Epithelial cell of prostate (primary cell): ENCODE results near the gene FBXO33.
"Not testable (repeated sequence)": the region's sequence is repeated elsewhere in the genome, so short reads cannot be mapped to it uniquely, and the experiment has no call there.

Experiments
- DNase-seq: peaks from one replicate; pipeline ENCODE4 v3.0.0-alpha.2; 2011; ENCODE audit warnings: low read depth, low spot score
- H3K27ac ChIP-seq: fragments of 450-650 bp; 2 replicates; pipeline ENCODE4 v1.5.1; 2017; ENCODE audit warnings: mild to moderate bottlenecking

Gene FBXO33

GRCh38 chr14:39381366-39381765 lies 50.9 kb downstream of the FBXO33 start:
- no peak overlapping the region for H3K27ac ChIP-seq
- no peak for DNase-seq

GRCh38 chr14:39376667-39377403 lies 55.4 kb downstream of the FBXO33 start:
- DNase-seq = no peak
- H3K27ac ChIP-seq = no peak overlapping the region

- peak overlapping the region; percentile 35 for H3K27ac ChIP-seq
- no peak for DNase-seq
Observed at GRCh38 chr14:39374851-39375250, 57.4 kb downstream of the FBXO33 start.

- H3K27ac ChIP-seq = no peak overlapping the region
- DNase-seq = no peak
Observed at GRCh38 chr14:39372656-39373055, 59.6 kb downstream of the FBXO33 start.

DNA sequence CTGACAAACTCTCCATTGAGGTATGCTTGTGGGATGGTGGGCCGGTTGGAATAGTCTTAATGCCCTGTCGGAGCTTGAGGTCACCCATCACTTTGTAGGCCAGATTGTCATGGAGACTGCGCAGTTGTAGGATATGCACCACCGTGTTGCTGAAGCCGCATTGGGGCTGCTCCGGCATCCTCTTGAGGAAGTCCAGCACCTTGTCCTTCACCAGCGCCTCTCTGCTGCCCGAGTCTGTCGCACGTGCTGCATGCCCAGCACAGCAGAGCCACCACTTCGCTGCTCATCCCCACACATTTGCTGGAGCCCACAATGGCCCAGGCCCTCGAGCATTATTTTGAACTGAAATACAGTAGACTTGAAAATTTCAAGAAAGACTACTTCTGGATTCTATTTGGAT lies 61.8 kb downstream of the FBXO33 start:
- no peak overlapping the region for H3K27ac ChIP-seq
- no peak for DNase-seq

DNA sequence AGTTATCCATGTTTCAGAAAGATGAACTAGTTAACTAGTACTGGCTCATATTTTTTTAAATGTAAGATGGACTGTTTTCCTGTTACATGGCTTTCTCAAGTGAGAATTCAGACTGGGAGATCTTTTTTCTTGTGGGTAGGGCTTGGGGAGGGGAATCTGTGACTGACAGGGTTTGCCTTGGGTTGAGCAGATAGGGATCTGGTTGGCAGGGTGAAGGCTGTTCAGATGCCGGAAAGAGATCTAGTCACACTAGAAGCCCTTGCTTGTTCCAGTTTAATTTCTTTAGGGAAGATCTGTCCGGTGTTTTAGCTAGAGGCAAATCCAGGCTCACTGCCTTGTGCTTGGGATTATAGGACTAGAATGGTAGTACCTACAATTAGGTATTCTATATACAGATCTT lies 63.2 kb downstream of the FBXO33 start:
- DNase-seq = no peak
- no peak overlapping the region for H3K27ac ChIP-seq

DNA sequence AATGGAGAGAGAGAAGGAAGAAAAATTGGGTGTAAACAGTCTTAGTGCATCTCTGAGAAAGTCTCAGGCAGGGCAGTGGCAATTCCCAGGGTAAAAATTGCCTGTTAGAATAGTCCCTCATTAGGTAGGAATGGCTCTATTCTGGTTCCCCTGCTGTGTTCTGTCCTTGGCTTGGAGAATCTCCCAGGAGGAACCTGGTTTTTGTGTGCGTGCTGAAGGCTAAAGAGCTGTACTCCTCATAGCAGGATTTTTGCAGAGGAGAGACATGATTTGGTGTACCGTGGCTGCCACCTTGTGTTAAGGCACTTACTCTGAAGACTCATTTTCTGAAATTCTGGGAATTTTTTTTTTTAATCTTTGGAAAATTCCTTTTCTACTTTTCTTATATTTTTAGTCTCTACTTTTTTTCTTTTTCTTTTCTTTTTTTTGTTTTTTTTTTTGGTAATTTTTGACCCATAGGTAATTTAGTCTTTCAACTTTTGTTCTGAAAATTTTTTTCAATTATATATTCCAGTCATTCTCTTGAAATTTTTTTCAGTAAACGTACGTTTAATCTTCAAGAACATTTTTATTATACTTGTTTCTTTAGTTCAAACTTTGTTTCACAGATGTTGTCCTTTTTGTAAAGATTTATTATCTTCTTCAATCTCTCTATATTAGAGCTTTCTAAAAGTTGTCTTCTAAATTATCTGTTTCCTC lies 63.8 kb downstream of the FBXO33 start:
- DNase-seq = no peak
- H3K27ac ChIP-seq = no peak overlapping the region

- no peak for DNase-seq
- H3K27ac ChIP-seq = no peak overlapping the region
Observed at GRCh38 chr14:39367387-39367751, 64.9 kb downstream of the FBXO33 start.

DNA sequence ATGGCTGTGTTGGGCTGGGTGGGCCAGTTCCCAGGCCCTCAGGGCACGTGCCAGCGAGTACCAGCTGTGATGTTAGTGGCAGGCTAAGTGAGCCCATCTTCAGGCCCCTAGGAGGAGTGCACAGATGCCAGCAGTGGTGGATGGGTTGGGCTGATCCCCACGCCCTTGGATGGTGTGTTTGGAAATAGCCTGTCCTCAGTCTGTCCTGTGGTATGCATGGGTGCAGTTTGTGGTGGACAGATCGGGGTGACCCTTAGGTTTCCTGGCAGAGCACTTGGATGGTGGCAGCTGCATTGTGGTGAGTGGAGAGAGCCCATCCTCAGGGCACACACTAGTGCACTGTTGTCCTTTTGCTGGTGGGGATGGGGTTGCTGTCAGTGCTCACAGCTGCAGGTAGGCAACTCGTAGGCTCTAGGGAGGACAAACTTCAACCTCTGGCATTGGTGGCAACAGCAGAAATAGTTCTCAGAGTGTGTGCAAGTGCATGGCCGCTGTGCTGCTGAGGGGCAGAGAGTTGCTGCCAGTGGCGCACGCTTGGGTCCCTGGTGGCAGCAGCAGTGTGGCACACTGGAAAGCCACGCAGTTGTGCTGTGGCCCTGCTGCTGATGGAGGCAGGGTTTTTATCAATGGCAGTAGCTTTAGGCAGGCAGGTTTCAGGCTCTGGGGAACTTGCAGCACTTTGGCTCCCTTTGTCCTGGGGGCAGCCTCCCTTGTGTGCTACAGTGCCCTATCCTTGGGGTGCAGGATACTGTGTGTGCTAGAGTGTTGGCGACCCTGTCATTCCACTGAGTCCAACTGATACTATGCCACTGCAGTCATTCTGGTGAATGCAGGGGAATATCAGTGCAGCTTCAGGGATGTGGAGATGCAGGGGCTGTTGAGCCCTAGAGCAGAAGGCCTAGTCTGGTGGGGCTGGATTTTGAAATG lies 65.5 kb downstream of the FBXO33 start:
- DNase-seq = no peak
- no peak overlapping the region for H3K27ac ChIP-seq

DNA sequence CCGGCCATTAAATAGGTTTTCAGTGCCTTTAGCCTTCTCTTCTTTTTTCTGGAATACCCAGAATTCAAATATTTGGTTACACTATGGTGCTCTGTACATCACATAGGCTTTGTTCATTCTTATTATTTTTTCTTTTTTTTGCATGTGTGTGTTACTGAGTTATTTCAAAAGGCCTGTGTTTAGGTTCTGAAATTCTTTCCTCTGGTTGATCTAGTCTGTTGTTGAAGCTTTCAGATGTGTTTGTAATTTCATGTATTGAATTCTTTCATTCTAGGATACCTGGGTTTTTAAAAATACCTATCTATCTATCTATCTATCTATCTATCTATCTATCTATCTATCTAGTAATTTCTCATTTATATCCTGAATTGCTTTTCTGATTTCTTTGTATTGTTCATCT lies 66.9 kb downstream of the FBXO33 start:
- DNase-seq = no peak

GRCh38 chr14:39364509-39364908 lies 67.7 kb downstream of the FBXO33 start:
- H3K27ac ChIP-seq = no peak overlapping the region
- DNase-seq = no peak

More for the DNA sequence above, 66.9 kb downstream of the FBXO33 start:
- H3K27ac ChIP-seq = no peak overlapping the region

GRCh38 chr14:39361556-39361955 lies 70.7 kb downstream of the FBXO33 start:
- H3K27ac ChIP-seq, DNase-seq: not testable (repeated sequence)

DNA sequence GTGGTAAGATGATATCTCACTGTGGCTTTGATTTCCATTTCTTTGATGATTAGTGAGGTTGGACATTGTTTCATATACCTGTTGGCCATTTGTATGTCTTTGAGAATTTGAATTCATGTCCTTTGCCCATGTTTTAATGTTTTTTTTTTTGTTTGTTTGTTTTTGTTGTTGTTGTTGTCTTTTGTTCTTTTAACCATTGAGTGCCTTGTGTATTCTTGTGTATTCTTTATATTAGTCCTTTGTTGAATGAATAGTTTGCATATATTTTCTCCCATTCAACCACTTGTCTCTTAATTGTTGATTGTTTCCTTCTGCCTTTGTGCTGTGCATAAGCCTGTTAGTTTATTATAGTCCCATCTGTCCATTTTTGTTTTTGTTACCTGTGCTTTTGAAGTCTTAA lies 71.9 kb downstream of the FBXO33 start:
- no peak for DNase-seq
- H3K27ac ChIP-seq = no peak overlapping the region

DNA sequence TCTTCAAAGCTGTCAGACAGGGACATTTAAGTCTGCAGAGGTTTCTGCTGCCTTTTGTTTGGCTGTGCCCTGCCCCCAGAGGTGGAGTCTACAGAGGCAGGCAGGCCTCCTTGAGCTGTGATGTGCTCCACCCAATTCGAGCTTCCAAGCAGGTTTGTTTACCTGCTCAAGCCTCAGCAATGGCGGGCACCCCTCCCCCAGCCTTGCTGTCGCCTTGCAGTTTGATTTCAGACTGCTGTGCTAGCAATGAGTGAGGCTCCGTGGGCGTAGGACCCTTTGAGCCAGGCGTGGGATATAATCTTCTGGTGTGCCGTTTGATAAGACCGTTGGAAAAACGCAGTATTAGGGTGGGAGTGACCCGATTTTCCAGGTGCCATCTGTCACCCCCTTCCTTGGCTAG lies 73.2 kb downstream of the FBXO33 start:
- H3K27ac ChIP-seq, DNase-seq: not testable (repeated sequence)

DNA sequence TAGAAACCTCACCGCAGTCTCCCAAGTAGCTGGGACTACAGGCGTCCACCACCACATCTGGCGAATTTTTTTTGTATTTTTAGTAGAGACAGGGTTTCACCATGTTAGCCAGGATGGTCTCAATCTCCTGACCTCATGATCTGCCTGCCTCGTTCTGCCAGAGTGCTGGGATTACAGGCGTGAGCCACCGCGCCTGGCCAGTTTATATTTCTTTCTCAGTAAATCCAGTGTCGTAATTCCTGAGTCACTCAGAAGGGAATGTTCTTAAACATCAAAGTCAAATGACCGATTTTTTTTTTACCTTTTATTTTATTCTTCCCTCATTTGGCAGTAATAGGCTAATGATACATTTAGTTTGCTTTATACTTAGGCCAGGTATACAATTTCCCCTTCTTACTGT lies 80.5 kb downstream of the FBXO33 start:
- H3K27ac ChIP-seq = no peak overlapping the region
- no peak for DNase-seq

DNA sequence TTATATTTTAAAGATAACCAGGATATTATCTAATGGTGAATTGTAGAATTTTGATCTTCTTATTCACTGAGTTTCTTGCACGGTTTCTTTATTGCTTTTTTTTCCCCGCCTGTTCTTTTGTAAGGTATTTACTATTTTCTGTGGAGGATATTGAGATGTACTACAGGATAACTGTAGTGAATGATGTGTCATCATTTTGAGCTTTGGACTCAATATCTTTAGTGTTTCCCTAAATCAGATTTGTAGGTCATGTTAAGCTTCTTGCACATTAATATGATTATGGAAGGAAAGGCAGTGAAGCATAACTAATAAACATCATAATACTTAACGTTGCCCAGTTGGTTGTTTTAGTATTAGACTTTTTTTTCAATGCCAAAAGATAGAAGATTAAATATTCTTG lies 81.4 kb downstream of the FBXO33 start:
- no peak for DNase-seq
- H3K27ac ChIP-seq = no peak overlapping the region
